Hematopoietic multipotent progenitor cell treated with erythropoietin and hydrocortisone succinate and interleukin-3 and kit ligand, for 4 days (in vitro differentiated cells): ENCODE data around the gene THEM4.

Experiments used
- DNase-seq: peaks from one replicate; pipeline ENCODE4 v3.0.0-alpha.2; 2015

THEM4 gene

DNA sequence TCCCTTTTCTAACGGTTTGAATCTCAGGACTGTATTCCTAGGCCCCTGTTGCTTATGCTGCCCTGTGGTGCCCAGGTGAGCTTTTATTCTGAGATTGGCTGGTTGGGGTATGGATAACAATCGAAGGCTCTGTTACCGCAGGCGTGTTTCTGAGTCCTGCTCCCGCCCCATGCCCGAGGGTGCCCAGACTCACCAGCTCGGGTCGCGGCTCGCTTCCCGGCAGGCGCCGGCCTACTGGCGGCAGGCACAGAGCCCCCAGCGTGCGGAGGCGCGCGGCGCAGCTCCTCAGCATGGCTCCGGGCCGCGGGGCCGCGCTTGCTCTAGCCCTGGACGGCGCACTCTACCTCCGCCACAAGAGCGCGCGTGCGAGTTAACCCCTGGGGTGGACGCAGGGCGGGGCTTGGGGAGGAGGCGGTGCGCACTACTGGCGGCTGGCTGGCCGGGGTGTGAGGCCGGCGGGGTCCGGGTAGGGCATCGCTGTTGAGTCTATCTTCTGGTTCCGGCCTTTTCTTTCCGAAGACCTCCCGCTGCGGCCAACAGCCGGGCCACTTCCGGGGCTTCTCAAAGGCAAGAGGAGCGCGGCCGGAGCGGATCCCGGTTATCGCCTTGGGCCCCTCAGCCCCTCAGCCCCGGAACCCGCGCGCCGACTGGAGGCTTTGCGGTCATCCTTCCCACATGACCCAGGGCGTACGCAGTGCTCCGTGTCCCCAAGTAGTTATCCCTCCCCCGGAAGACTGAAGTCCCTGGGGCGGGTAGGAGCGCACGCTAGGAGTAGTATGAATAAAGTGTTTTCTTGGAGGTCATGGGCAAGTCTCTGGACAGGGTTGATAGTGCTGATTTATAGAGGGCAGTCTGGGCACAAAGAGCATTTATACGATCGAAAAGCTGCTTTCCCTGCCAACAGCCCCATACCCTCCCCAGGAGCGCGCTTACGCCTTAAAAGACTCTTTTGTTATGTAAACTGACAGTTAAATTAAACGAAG, at the start of gene THEM4:
Gene THEM4 (minus strand): TSS at position 345 of the 983 bp plus-strand sequence. CDS start 53 bp downstream, at position 292.
- peak; percentile 99 for DNase-seq

DNA sequence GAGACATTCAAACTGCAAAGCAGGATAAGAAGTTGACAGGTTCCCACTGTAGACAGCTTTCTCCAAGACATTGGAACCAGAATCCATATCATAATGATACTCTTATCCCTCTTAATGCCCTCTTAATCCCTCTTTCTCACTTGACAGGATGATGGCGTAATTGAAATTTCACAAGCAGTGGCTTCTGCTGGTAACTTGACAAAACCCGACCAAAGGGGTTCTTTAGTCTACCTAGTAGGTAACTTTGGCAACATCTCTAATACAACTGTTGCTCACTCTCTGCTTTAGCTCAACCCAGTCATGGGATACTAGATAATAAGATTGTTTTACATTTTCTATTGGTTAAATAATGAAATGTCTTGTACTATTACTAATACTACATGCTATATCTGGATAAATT, 49.6 kb upstream of the THEM4 start:
- DNase-seq: peak; percentile 37

DNA sequence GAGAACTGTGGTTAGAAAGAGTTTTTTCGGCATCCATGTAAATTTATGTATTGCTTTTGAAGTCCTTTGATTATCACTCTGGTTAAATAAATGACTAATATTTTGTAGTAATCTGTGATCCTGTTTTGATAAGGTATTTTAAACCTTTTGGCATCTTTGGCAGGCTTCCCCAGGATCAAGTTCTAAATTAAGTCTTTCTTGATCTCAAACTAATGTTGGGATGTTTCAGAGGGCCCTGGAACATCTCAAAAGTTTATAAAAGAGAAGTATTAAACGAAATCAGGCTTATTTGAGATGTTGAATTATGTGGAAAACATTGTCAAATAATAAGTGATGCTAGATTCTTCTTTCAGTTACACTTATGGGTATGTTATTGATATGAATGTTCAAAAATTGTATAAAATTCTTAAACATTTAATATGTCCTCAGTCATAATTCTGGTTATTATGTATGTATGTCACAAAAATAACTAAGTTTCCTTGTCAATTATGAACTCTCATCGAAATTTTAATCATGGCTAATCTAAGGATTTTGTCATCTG, 47.7 kb upstream of the THEM4 start:
- DNase-seq: no peak

DNA sequence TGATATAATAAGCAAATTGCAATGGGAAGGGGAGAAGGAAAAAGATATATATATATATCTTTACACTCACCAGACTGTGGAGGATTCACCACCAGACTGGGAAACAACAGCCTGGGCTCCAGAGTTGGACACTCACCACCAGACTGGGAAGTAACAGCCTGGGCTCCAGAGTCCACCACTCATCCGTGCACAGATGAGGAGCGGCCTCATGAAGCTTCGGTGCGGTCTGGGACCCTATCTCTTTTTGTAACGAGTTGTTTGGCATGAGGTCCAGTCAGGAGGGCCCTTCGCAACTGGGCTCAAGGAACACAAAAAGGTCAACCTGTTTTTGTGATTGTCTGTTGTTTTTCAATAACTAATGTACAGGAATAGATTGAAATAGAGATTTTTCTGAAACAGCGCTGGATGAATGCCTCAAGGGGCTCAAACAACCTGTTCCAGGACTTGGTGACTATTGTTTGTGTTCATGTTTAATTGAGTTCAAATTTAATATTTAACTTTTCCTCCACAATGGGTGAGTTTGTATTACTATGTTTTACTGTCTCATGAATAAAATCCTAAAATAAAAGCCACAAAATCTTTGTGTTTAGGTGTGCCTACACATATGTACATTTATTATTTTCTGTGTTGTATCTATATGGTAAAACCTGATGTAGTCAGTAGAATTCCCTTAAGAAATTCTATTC, 44.2 kb upstream of the THEM4 start:
- DNase-seq: no peak

DNA sequence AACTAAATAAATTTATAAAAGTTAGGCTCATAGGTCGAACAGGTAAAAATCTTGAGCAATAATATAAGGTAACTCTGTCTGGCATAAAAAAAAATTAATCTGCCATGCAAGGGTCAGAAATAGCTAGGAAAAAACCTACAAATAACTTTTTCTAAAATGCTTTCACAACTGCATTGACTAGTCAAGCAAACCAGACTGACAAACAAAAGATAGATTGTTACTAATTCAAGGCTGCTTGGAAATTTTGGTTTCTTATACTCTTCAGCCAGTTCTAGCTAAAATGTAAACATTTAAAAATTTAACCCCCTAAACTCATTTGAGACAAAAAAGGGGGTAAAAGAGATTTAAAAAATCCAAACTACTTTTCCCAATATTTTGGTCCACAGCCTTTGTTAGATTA, 43.5 kb upstream of the THEM4 start:
- DNase-seq: no peak

DNA sequence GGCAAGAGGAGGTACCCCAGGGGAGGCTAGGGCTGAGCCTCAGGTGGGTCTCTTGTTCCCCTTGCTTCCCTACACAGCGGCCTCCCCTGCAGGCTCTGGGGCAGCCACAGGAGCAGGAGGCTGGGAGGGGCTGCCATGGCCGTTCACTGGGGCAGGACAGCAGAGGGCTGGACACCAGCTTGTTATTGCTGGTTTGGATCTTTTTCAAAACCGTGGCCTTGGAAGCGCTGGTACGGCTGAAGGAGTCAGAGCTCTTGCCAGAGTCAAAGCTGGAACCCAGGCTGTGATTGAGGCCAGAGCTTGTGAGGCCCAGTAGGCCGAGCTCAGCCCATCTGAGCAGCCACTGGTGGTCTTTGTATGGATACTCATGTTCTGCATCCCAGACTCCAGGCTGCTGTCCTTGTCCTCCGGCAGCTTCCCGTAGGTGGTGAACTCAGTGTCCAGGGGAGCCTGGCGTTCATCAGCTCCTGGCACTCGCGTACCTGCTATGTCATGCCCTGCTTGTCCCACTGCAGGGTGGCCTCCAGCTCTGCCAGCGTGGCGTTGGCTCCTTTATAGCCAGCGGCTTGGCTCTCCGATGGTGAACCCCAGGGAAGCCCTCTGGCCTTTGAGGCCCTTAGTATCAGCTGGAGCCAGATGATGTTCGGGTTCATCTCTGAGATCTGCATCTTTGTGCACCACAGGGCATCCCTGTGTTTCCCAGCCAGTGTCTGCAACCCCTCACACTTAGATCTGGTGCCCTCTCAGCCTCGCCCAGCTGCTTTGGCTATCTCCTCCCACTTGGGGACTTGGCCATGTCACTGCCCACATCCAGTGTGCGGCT, 40.3 kb upstream of the THEM4 start:
- DNase-seq: no peak

DNA sequence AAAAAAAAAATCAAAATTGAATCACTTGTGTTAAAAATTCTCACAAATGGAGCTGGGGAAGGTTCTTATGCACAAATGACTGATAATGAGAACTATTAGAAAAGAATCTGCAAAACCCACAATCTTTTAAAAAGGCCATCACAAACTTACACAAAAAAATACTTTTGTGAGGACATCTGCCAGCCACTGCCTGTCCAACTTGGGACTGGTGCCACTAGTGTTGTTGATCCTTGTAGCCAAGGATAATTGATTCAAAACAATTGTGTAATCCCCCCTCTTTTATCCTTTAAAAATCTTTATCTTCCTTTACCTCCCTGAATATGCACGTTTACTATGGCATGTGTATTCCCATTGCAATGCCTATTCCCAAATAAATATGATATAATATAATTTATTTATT, 39.2 kb upstream of the THEM4 start:
- DNase-seq: no peak

DNA sequence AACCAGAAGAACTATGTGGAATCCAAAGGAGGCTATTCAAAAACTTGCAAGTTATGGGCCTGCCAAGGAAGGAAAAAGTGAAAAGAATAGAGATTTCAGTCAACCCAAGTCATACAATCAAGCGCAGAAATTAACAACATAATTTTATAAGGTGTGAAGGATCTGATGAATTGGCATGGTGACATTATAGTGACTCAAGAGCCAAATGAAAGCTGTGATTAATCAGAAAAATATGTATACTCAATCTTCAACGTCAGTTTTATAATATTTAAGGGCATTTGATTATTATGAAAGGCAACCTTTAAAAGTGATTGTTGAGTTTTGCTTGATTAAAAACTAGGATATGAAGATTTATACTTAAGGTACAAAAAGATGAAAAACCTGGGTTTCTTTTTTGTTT, 37.8 kb upstream of the THEM4 start:
- no peak for DNase-seq

DNA sequence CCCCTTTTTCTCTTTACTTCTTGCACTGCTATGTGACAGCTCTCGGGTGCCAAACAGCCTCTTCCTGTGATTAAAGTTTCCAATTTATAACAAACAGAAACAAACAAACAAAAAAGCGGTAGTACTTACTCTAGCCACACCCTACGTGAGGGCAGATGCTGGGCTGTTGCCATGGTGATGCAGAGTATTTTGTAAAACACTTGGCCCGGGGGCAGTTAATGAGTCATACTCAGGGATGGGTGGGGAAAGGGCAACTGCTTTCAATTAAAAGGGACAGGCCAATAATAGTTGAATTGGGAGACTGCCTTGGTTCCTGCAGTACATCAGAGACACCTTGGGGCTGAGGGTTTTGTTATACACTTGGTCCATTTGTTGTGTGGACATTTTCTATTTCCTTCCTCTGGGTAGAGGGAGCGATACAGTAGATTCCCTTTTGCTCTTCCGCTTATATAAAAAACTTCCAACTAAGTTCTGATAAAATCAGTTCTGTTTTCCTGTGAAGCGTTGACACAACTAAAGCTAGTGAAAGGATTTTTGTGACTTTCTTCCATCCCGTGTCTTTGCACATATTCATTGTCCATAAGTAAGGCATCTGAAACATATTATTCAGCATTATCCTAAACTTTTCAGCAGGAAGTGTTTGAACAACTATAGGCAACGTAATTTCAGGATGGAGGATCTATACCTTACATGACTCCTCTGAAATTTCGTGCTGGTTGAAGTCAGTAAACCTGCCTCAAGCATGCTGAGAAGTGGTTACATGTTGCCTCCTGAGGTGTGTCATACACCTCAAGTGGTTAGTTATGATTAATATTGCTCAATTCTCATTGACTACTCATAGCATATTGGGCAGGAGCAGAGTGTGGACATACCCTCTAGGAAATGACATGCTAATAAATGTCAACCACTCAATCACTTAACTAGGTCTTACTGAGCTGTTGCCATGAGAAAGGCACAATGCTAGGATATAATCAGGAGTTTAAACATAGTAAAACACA, 36.7 kb upstream of the THEM4 start:
- peak; percentile 98 for DNase-seq

DNA sequence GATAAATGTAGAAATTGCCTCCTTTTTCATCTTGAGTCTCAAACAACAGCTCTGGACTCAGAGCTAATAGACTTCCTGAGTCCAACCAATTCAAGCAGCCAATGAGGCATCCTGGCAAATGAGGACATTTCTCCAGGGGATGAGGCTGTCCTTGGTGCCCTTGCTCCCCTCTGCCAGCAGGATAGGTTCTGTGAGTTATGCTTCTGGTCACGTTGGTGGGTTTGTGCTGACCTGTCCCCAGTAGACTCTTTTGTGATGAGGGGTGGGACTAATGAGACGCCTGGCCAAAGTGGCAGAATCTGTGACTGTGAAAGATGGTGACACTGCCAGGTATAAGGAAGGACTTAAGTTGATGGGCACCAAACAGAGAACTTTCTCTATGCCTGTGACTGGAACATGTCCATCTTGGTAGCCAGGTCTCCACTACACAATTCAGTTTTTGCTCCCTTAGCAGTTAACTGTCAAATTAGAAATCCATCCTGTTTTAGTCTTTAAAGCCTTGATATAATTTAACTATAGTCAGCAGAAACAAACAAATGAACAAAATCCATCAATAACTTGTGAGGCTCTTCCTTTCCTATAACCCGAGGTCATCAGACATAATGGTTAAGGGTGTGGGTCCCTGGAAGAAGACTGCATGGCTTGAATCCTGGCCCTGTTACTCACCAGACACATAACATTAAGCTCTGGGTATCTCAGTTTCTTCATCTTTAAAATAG, 35.7 kb upstream of the THEM4 start:
- no peak for DNase-seq

DNA sequence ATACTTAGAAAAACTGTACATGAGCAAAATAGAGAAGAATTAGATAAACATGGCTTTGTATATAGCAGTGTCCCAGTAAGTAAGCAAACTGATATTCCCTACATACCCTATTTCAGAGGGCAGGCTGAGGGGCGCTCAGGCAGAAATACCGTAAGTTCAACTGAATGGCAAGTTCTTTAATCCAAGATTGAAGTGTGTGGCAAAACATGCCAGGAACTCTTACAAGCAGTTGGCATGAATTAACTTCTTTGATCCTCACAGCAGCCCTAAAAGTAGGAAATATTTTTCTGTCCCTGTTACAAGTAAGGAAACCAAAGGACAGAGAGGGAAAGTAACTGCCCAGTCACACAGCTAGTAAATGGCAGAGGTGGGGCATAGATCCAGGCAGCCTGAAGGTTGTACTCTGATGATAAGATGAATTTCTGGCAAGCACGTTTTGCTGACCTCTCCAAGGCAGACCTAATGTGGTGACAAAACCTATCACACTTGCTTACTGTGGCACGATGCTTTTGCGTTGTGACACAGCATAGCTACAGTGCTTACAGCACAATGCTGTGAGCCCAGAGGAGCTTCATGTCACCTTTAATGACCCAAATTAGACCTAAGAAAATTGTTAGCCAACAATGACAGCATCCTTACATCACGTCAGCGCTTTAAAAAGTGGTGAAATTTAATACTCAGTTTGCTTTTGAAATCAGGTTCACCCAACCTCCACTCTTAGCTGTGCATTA, 35.0 kb upstream of the THEM4 start:
- DNase-seq: peak; percentile 79

DNA sequence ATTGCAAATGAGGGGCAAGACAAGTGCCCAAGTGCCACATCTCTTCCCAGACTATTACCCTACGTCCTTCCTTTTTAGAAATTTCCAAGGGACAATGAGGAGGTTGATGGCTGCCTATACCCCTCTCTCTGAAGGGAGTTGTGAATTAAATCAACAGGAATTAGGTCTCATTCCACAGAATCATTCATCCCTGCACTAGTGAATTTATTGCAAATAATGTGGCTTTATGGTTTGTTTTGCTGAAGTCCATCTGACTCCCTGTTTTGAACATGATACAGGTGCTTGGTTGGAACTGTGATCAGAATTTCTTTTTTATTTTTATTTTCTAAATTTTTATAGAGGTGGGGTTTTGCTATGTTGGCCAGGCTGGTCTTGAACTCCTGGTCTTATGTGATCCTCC, 34.3 kb upstream of the THEM4 start:
- no peak for DNase-seq

DNA sequence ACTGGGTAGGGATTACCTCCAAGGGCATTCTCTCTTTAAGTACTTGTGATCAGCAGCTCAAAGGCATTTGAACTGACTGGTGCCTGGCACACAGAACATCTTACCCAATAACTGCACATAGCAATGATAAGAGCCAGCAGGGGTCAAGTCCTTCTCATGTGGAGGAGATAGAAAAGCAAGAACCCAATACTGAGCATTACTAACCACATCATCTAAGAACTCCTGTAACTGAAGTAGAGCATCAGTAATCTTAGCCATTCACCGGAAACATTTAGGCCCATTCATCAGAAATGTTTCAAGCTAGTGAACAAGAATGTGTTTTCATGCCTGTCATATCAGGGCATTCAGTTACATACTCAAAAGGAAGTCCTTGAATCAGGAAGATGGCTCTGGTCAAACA, 33.6 kb upstream of the THEM4 start:
- DNase-seq: peak; percentile 44

DNA sequence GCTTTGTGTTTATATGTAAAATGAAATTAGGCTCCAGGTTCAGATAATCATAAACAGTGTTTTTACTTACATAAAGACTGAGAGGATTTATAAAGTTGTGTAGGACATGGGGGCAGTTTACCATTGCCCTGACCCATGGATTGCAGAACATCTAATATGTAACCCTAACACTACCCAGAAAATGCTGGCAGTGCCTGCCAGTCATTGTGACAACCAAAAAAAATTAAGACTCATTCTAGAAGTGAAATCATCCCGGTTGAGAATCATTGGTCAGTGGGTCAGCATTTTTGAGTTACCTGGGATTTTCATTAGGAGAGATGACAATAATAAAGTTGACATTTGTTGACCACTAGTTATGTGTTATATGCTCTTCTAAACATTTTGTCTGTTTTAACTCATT, 31.2 kb upstream of the THEM4 start:
- DNase-seq: no peak

DNA sequence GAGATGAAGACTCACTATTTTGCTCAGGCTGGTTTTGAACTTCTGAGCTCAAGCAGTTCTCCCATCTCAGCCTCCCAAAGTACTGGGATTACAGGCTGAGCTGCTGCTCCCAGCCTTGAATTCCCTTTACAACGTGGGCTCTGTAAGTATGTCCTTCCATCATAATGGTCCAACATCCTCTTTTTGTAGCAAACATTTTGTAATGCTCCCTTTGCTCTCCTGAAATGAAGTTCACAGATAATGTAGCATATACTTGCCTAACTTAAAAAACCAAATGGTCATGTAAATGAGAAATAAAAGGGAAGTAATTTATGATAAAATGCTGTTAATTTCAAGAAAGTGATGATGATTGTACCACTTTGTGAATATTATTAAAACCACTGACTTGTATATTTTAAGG, 30.5 kb upstream of the THEM4 start:
- DNase-seq: no peak

DNA sequence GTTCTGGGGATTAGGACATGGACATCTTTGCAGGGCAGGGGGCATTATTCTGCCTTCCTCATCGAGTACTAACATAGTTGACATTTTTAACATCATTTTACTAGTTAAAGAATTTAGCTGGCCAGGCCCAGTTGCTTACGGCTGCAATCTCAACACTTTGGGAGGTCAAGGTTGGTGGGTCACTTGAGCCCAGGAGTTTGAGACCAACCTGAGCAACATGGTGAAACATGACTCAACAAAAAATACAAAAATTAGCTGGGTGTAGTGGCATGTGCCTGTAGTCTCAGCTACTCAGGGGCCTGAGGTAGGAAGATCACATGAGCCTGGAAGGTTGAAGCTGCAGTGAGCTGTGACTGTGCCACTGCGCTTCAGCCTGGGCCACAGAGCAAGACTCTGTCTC, 29.8 kb upstream of the THEM4 start:
- DNase-seq: no peak

DNA sequence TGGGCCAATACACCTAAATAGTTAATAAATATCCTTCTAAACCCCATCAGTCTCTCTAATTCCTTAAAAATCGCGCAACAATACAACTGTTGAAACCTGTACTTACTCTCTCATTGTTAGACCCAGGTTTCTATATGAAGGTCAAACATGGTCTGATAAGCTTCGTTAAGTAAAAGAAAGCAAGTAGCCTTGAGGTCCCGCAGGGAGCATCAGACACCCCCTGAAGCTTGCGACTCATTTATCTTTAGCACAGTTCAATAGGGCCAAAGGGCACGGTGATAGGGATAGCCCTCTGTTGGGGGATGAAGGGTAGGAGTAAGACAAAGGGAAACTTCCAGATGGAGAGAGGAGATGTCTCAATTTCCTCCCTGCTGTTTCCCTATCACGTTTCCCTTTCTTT, 27.3 kb upstream of the THEM4 start:
- DNase-seq: no peak

DNA sequence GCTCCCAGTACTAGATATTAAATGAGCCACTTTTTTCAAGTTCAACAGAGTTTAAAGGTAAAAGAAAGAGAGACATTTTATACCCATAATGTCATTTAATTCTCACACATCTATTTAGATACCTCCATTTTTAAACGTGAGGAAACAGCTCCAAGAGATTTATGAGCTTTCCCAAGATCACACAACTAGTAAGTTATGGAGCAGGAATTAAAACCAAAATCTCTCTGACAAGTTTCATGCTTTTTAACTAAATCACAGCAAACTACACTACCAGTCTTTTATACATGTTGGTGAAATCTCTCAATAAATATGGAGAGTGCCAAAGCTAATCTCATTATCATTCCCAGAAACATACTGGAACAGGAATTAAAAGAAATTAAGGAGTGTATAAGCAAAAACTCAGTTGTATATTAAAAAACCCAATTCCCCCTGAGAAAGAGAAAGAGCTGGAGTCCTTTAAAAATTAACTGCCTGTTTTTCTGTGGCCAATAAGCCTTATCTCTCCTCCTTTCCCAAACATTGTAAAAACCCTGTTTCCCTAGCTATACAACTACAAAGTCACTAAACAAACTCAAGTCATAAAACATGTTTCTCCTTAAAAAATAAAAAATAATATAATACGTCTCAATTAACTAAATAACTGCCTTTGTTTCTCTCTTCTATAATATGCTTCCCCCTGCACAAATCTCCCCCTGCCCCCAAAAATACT, 26.7 kb upstream of the THEM4 start:
- no peak for DNase-seq

DNA sequence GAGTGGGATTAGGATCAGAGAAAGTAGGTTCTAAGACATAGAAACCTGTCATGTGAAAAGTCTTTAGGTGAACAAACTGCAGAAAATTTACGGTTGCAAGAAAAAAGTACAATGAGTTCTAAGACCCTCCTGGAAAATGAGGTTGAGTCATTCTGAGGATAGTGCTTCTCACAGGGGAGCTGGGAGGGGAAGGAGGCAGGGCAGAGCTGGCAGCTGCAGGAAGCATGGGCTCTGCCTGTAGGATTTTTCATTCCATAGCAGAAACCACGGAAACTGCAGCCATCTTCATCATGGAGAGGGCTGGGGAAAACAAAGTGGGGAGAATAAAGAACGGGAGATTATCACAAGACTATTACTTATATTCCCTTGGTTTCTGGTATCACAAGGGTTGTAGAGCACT, 25.8 kb upstream of the THEM4 start:
- no peak for DNase-seq

DNA sequence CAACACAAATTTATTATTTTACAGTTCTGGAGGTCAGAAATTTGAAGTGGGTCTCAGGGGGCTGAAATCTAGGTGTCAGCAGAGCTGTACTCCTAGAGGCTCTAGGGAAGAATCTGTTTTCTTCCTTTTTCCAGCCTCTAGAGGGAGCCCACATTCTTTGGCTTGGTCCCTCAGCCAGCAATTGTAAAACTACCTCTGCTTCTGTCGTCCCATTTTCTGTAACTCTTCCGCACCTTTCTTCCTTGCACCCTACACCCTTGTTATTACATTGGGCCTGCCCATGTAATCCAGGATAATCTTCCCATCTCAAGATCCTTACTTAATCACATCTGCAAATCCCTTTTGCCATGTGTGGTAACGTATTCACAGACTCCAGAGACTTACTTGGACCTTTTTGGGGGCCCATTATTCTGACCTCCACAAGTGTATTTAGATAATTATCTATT, 24.8 kb upstream of the THEM4 start:
- DNase-seq: peak; percentile 86
